Neural progenitor cell (in vitro differentiated cells): ENCODE data around the gene NIPAL1. TPM values are rescaled to one million over a fixed set of nuclear protein-coding genes. Genes with fewer than 3 reads are reported as not detected.

Experiments used
- DNase-seq: peaks from one replicate; pipeline ENCODE4 v3.0.0-alpha.2; 2016; ENCODE audit warnings: low spot score
- H2AFZ ChIP-seq: fragments of 200-600 bp; sonication (generic); replicated peaks from 2 replicates; pipeline ENCODE4 v1.6.1; 2016; ENCODE audit warnings: antibody characterized with exemption
- H3F3A ChIP-seq: fragments of 200-600 bp; sonication (generic); 2 replicates; pipeline ENCODE4 v1.6.1; 2016; ENCODE audit warnings: antibody characterized with exemption, low read depth
- H3K27ac ChIP-seq: fragments of 200-600 bp; sonication (generic); 2 replicates; pipeline ENCODE4 v1.5.1; 2016; ENCODE audit warnings: mild to moderate bottlenecking
- H3K27me3 ChIP-seq: fragments of 200-600 bp; sonication (generic); 2 replicates; pipeline ENCODE4 v1.6.1; 2016; ENCODE audit warnings: mild to moderate bottlenecking, moderate library complexity
- H3K36me3 ChIP-seq: fragments of 200-600 bp; sonication (generic); 2 replicates; pipeline ENCODE4 v1.5.1; 2016
- H3K4me1 ChIP-seq: fragments of 200-600 bp; sonication (generic); 2 replicates; pipeline ENCODE4 v1.6.1; 2016; ENCODE audit warnings: mixed run types
- H3K4me2 ChIP-seq: fragments of 200-600 bp; sonication (generic); 2 replicates; pipeline ENCODE4 v1.6.1; 2016
- H3K4me3 ChIP-seq: fragments of 200-600 bp; sonication (generic); 2 replicates; pipeline ENCODE4 v1.5.1; 2016
- H3K79me2 ChIP-seq: fragments of 200-600 bp; sonication (generic); 2 replicates; pipeline ENCODE4 v1.6.1; 2016; ENCODE audit warnings: low read depth
- H3K9ac ChIP-seq: fragments of 200-600 bp; sonication (generic); 2 replicates; pipeline ENCODE4 v1.6.1; 2016
- H3K9me3 ChIP-seq: fragments of 200-600 bp; sonication (generic); 2 replicates; pipeline ENCODE4 v1.5.1; 2016; ENCODE audit warnings: low read depth
- H4K20me1 ChIP-seq: fragments of 200-600 bp; sonication (generic); 2 replicates; pipeline ENCODE4 v1.6.1; 2016; ENCODE audit warnings: low read depth
- H3K27ac Mint-ChIP-seq: 3 replicates; pipeline ENCODE4 v1.8.0; 2021; ENCODE audit warnings: mixed read lengths
- H3K27me3 Mint-ChIP-seq: 2 replicates; pipeline ENCODE4 v1.8.0; 2022; ENCODE audit warnings: low read depth, mild to moderate bottlenecking, inconsistent platforms, moderate library complexity, mixed read lengths; ENCODE audit not compliant: insufficient read depth
- H3K36me3 Mint-ChIP-seq: 3 replicates; pipeline ENCODE4 v1.8.0; 2021; ENCODE audit warnings: mixed read lengths
- H3K4me1 Mint-ChIP-seq: 3 replicates; pipeline ENCODE4 v1.8.0; 2021; ENCODE audit warnings: mixed read lengths
- H3K4me3 Mint-ChIP-seq: 3 replicates; pipeline ENCODE4 v1.8.0; 2021; ENCODE audit warnings: mild to moderate bottlenecking, moderate library complexity, mixed read lengths
- H3K9me3 Mint-ChIP-seq: 3 replicates; pipeline ENCODE4 v1.8.0; 2020; ENCODE audit warnings: mixed read lengths
- CTCF ChIP-seq: fragments of 200-600 bp; sonication (generic); IDR thresholded peaks from 2 replicates; pipeline ENCODE4 v1.5.1; 2017; ENCODE audit warnings: antibody characterized with exemption, mild to moderate bottlenecking
- EZH2 ChIP-seq: fragments of 200-600 bp; sonication (generic); IDR thresholded peaks from 2 replicates; pipeline ENCODE4 v1.6.1; 2017; ENCODE audit warnings: antibody characterized with exemption, mild to moderate bottlenecking, moderate library complexity
- EZH2phosphoT487 ChIP-seq: fragments of 200-600 bp; sonication (generic); IDR thresholded peaks from 2 replicates; pipeline ENCODE4 v1.6.1; 2017; ENCODE audit warnings: antibody characterized with exemption
- total RNA-seq: library from RNA; depleted of rRNA; stranded (reverse); fragments of >200 nt; gene quantifications from 2 replicates; pipeline ENCODE4 v1.2.3, GENCODE V29; 2015; ENCODE audit warnings: low replicate concordance

NIPAL1 gene
- total RNA-seq, 1 donor from 2014 or later = 1.2 TPM

- DNase-seq = no peak
- H4K20me1 ChIP-seq = no peaks in the 10 kb centered on the region
- Mint-ChIP-seq H3K36me3 (no peaks in the 10 kb centered on the region), H3K4me1 (no peaks in the 10 kb centered on the region), H3K27me3 (no peaks in the 10 kb centered on the region), H3K9me3 (peaks cover 12% of the 10 kb centered on the region), H3K4me3 (no peak overlapping the region), H3K27ac (no peak overlapping the region)
- no peaks in the 10 kb centered on the region for H3K36me3 ChIP-seq
- no peaks in the 10 kb centered on the region for H3K27me3 ChIP-seq
- H3F3A ChIP-seq = no peaks in the 10 kb centered on the region
- no peaks in the 10 kb centered on the region for H3K79me2 ChIP-seq
- no peak overlapping the region for H3K27ac ChIP-seq
- H3K4me1 ChIP-seq = no peaks in the 10 kb centered on the region
- no peak overlapping the region for H2AFZ ChIP-seq
- H3K4me3 ChIP-seq = no peak overlapping the region
- H3K9me3 ChIP-seq = no peaks in the 10 kb centered on the region
- no peak overlapping the region for H3K4me2 ChIP-seq
- H3K9ac ChIP-seq = no peak overlapping the region
- TF ChIP-seq CTCF (no peak), EZH2 (no peak), EZH2phosphoT487 (no peak)
Measured at GRCh38 chr4:48065587-48066052, 49.0 kb downstream of the NIPAL1 start.

- peaks cover 2% of the 10 kb centered on the region for H3K9me3 Mint-ChIP-seq
- Histone ChIP-seq H3K9me3 (no peaks in the 10 kb centered on the region), H3K4me3 (no peak overlapping the region), H3K36me3 (no peaks in the 10 kb centered on the region), H3K9ac (no peak overlapping the region), H3K27me3 (no peaks in the 10 kb centered on the region), H3K4me1 (no peaks in the 10 kb centered on the region), H3K4me2 (no peak overlapping the region), H3K79me2 (no peaks in the 10 kb centered on the region), H3K27ac (no peak overlapping the region), H2AFZ (no peak overlapping the region), H4K20me1 (no peaks in the 10 kb centered on the region), H3F3A (no peaks in the 10 kb centered on the region)
- no peaks in the 10 kb centered on the region for H3K27me3 Mint-ChIP-seq
- TF ChIP-seq CTCF (no peak), EZH2phosphoT487 (no peak), EZH2 (no peak)
- H3K4me3 Mint-ChIP-seq = no peak overlapping the region
- H3K4me1 Mint-ChIP-seq = no peaks in the 10 kb centered on the region
- DNase-seq = no peak
- H3K36me3 Mint-ChIP-seq = no peaks in the 10 kb centered on the region
- no peak overlapping the region for H3K27ac Mint-ChIP-seq
Measured at GRCh38 chr4:48067536-48067935, 51.0 kb downstream of the NIPAL1 start.

GRCh38 chr4:48068182-48068581, 51.6 kb downstream of the NIPAL1 start:
- no peaks in the 10 kb centered on the region for H3F3A ChIP-seq
- H3K36me3 Mint-ChIP-seq = no peaks in the 10 kb centered on the region
- TF ChIP-seq CTCF (no peak), EZH2 (no peak), EZH2phosphoT487 (no peak)

More at GRCh38 chr4:48068182-48068581, 51.6 kb downstream of the NIPAL1 start:
- no peak overlapping the region for H3K4me3 ChIP-seq
- no peaks in the 10 kb centered on the region for H3K4me1 ChIP-seq
- no peaks in the 10 kb centered on the region for H3K36me3 ChIP-seq
- H3K4me3 Mint-ChIP-seq = no peak overlapping the region
- no peaks in the 10 kb centered on the region for H3K27me3 Mint-ChIP-seq
- H2AFZ ChIP-seq = no peak overlapping the region
- DNase-seq = no peak
- no peaks in the 10 kb centered on the region for H3K9me3 ChIP-seq
- H3K9me3 Mint-ChIP-seq = no peaks in the 10 kb centered on the region
- H3K79me2 ChIP-seq = no peaks in the 10 kb centered on the region
- no peaks in the 10 kb centered on the region for H3K4me1 Mint-ChIP-seq
- H4K20me1 ChIP-seq = no peaks in the 10 kb centered on the region
- no peak overlapping the region for H3K4me2 ChIP-seq
- H3K27ac ChIP-seq = no peak overlapping the region
- H3K9ac ChIP-seq = no peak overlapping the region
- H3K27me3 ChIP-seq = no peaks in the 10 kb centered on the region
- H3K27ac Mint-ChIP-seq = no peak overlapping the region
